ENCODE measurements around the gene FILIP1.
A peak's percentile ranks its signal among the peaks of the same experiment; 100 is the strongest.

Gene FILIP1

GRCh38 chr6:75257343-75258087, 236.1 kb downstream of the FILIP1 start:
- no peak for DNase-seq

GRCh38 chr6:75250552-75250951, 243.0 kb downstream of the FILIP1 start:
- DNase-seq, result no peak

GRCh38 chr6:75249837-75250236, 243.8 kb downstream of the FILIP1 start:
- DNase-seq, result no peak

GRCh38 chr6:75246386-75246785, 247.2 kb downstream of the FILIP1 start:
- no peak for DNase-seq

- no peak for DNase-seq
These were observed 249.5 kb downstream of the FILIP1 start for GRCh38 chr6:75244063-75244584.

- DNase-seq, result peak; percentile 91
These were observed 250.1 kb downstream of the FILIP1 start, which contains the start of gene COX7A2 for GRCh38 chr6:75243333-75244062. TSS of gene COX7A2 (minus strand) at chr6:75243801. CDS start at chr6:75243734, 67 bp downstream.
